ENCODE measurements around the gene C2CD4A.

The C2CD4A gene

DNA sequence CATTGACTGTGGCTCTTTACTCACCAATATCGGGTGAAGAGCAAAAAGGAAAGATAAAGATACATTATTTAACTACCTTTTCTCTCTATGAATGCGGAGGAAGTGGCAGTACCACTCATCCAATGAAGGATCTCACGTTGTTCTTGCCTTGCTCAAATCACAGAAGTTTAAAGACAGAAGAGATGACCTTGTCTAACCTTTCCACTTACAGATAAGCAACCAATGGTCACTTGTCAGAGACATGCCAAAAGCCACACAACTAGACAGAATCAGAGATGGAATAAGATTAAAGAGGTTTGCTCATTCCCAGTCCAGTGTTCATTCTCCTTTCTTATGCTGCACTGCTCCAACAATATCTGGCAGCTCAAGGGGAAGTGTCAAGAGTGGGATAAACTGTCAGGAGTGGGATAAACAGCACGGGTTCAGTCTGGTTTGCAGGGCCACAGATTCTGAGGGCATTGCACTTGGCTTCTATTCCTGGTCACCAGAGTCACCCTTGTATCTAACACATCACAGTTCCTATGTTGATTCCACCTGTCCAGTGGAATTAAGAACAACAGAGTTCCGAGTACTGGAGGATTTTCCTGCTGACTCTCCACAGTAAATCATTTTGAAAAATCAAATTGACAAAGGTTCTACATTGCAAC is 13.2 kb upstream of the C2CD4A start:
- TF ChIP-seq, protein P1, sequence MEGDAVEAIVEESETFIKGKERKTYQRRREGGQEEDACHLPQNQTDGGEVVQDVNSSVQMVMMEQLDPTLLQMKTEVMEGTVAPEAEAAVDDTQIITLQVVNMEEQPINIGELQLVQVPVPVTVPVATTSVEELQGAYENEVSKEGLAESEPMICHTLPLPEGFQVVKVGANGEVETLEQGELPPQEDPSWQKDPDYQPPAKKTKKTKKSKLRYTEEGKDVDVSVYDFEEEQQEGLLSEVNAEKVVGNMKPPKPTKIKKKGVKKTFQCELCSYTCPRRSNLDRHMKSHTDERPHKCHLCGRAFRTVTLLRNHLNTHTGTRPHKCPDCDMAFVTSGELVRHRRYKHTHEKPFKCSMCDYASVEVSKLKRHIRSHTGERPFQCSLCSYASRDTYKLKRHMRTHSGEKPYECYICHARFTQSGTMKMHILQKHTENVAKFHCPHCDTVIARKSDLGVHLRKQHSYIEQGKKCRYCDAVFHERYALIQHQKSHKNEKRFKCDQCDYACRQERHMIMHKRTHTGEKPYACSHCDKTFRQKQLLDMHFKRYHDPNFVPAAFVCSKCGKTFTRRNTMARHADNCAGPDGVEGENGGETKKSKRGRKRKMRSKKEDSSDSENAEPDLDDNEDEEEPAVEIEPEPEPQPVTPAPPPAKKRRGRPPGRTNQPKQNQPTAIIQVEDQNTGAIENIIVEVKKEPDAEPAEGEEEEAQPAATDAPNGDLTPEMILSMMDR (conservative IDR thresholded peaks at IDR 0.05), result no peak
- no peak overlapping the region for H3K27ac ChIP-seq

DNA sequence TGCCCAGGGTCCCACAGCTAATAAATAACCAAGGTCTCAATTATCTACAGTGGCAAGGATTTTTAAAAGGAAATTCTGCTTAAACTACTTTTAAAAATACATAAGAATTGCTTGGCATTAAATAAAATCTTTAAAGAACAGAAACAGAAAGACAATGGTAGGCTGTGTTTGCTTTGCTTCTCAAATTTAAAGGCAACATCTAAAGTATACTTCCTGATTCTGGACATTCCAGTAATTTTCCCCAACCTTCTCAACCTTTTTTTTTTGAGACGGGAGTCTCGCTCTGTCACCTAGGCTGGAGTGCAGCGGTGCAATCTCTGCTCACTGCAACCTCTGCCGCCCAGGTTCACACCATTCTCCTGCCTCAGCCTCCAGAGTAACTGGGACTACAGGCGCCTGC is 11.8 kb upstream of the C2CD4A start:
- TF ChIP-seq, protein P1 (conservative IDR thresholded peaks at IDR 0.05), result no peak
- H3K27ac ChIP-seq, result no peak overlapping the region

DNA sequence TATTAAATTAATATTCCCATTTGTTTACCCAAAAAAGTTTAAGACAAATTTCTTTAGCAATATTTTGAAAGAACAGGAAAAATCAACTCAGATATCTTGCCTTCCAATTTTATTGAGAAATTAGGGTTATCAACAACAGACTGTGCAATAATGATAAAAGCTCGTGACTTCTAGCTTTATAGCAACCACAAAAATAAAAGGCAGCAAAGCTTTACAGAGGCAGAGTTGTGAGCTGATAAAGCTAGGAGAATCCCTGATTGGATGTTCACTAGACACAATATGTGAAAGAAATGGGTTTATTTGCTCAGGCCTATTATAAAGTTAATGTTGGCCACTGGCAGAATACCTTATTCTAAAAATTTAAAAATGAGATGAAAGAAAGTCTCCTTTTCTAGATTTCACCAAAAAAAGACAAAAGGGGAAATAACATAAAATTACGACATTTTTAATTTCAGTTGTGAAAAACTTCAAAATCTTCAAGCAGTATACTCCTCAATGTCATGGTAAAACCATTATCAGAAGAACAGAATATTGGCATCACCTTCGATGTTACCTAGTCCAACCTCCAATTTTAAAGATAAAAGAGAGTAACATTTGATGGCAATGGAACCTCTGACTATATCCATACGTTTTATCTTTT is 9.3 kb upstream of the C2CD4A start:
- no peak overlapping the region for H3K27ac ChIP-seq
- TF ChIP-seq, protein P1 (conservative IDR thresholded peaks at IDR 0.05), result no peak

DNA sequence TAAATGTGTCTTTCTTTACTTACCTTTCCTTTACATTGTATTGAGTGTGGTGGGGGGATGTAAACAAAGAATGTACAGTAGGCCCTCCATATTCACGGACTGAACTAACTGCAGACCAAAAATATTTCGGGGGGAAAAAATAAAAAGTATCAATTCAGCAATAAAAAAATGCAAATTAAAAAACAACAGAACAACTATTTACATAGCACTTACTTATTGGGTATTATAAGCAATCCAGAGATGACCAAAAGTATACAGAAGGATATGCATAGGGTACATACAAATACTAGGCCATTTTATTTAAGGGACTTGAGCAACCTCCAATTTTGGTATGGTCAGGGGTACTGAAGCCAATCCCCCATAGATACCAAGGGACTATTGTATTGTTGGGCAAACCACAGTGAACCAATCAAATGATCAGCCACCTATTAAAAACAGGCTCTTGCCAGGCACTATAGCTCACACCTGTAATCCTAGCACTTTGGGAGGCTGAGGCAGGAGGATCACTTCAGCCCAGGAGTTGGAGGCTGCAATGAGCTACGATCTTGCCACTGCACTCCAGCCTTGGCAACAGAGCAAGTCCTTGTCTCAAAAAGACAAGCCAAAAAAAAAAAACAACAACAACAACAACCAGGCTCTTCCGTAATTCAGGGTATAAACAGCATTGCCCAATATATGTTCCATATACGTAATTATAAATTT is 8.3 kb upstream of the C2CD4A start:
- TF ChIP-seq, protein P1 (conservative IDR thresholded peaks at IDR 0.05), result no peak
- peak overlapping the region; percentile 94 for H3K27ac ChIP-seq

DNA sequence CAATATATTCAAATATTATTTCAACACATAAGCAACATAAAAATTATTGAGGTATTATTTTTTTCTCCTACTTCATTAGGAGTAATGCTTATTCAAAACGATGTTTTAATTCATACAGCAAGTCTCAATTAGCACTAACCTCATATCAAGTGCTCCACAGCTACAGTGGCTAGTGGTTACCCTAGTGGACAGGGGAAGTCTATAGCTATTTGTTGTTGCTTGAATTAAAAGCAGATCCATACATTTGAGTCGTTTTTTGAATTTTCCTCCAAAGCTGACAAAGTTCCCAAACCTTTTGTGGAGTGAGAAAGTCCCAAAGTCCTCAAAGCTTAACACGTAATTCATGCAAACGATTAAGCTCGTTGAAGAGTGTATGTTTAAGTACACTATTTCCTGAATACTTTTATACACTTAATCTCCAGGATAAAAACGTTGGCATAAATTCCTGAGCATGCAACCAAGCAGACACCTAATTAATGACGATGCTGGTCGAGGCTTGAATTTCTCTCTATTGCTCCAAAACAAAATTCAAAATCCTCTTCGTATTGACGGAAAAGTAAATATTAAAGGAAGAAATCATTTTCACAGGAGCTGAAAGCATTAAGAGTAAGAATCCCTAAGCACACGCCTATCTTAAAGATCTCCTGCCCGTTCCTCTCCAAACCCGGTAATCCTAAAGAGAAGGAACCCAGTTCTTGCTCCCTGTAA is 7.5 kb upstream of the C2CD4A start:
- peak overlapping the region; percentile 94 for H3K27ac ChIP-seq
- TF ChIP-seq, protein P1 (conservative IDR thresholded peaks at IDR 0.05), result peak; percentile 34; the same call in 1 of the 2 replicates

DNA sequence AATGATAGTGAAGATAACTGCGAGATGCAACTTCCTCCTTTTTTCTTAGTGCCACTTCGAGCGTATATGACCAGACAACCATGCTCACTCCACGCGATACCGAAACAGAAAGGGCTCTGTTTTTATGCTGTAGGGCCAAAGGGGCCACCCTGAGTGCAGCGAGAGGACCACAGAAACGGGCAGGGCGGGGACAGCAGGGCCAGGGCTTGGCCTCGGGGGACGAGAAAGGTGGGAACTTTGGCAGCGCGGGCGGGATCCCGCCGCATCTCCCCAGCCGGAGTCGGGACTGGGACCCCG is 7.0 kb upstream of the C2CD4A start:
- TF ChIP-seq, protein P1 (conservative IDR thresholded peaks at IDR 0.05), result no peak
- peak overlapping the region; percentile 94 for H3K27ac ChIP-seq
